Liver (tissue), 9 donors: ENCODE data around the gene TMEM117. TPM values are rescaled to one million over a fixed set of nuclear protein-coding genes. Genes with fewer than 3 reads are reported as not detected.

ENCODE experiments used
- DNase-seq: peaks from one replicate; pipeline ENCODE4 v3.0.0-alpha.2; 2017; ENCODE audit warnings: low spot score
- H3K27ac ChIP-seq, 2 donors: one replicate each; pipeline ENCODE4 v1.7.0; 2013; ENCODE audit warnings: inconsistent platforms in 2 of 2, low read length in 2 of 2, control low read depth in 1 of 2, low read depth in 1 of 2, mild to moderate bottlenecking in 1 of 2
- H3K27me3 ChIP-seq, 4 donors: one replicate each; pipeline versions ENCODE4 v1.6.1 to v1.7.0; 2013; ENCODE audit warnings: low read length in 3 of 4, inconsistent platforms in 1 of 4, mild to moderate bottlenecking in 1 of 4, moderate library complexity in 1 of 4; ENCODE audit not compliant: control insufficient read depth in 4 of 4, insufficient read depth in 4 of 4
- H3K36me3 ChIP-seq, 4 donors: one replicate each; pipeline versions ENCODE4 v1.6.1 to v1.7.0; 2013; ENCODE audit warnings: low read length in 3 of 4, mild to moderate bottlenecking in 3 of 4, low read depth in 1 of 4, moderate library complexity in 1 of 4; ENCODE audit not compliant: control insufficient read depth in 4 of 4, insufficient read depth in 3 of 4
- H3K4me1 ChIP-seq, 4 donors: one replicate each; pipeline versions ENCODE4 v1.6.1 to v1.7.0; 2013; ENCODE audit warnings: low read length in 3 of 4, mild to moderate bottlenecking in 3 of 4, moderate library complexity in 1 of 4; ENCODE audit not compliant: control insufficient read depth in 4 of 4, insufficient read depth in 4 of 4
- H3K4me3 ChIP-seq, 3 donors: one replicate each; pipeline versions ENCODE4 v1.6.1 to v1.7.0; 2013; ENCODE audit warnings: low read length in 3 of 3, control low read depth in 1 of 3, low read depth in 1 of 3, mild to moderate bottlenecking in 1 of 3
- H3K9ac ChIP-seq, 2 donors: one replicate each; pipeline ENCODE4 v1.7.0; 2013; ENCODE audit warnings: low read length in 2 of 2, mild to moderate bottlenecking in 2 of 2, moderate library complexity in 2 of 2, control low read depth in 1 of 2, low read depth in 1 of 2
- H3K9me3 ChIP-seq, 4 donors: one replicate each; pipeline versions ENCODE4 v1.6.1 to v1.7.0; 2013; ENCODE audit warnings: low read length in 3 of 4; ENCODE audit not compliant: control insufficient read depth in 4 of 4
- ATF3 ChIP-seq: IDR thresholded peaks from 2 replicates; pipeline ENCODE4 v1.6.1; 2016; ENCODE audit warnings: antibody characterized with exemption
- CTCF ChIP-seq: fragments of 150-350 bp; IDR thresholded peaks from 2 replicates; pipeline ENCODE4 v1.5.1; 2017; ENCODE audit warnings: improper control_type of control experiment, low read depth, low read length; ENCODE audit not compliant: missing input control
- EGR1 ChIP-seq, 2 donors: IDR thresholded peaks; 2 replicates each; pipeline ENCODE4 v1.6.1; 2016 to 2018; ENCODE audit warnings: antibody characterized with exemption in 2 of 2, low read depth in 2 of 2
- FOXA1 ChIP-seq: IDR thresholded peaks from 2 replicates; pipeline ENCODE4 v1.6.1; 2016; ENCODE audit warnings: antibody characterized with exemption
- FOXA2 ChIP-seq: IDR thresholded peaks from 2 replicates; pipeline ENCODE4 v1.6.1; 2016; ENCODE audit warnings: antibody characterized with exemption
- GABPA ChIP-seq, 2 donors: IDR thresholded peaks in 1 of 2; conservative IDR thresholded peaks in 1 of 2; 2 replicates each; pipeline ENCODE4 v1.6.1; 2016; ENCODE audit warnings: antibody characterized with exemption in 2 of 2, mild to moderate bottlenecking in 1 of 2, moderate library complexity in 1 of 2
- HNF4A ChIP-seq, 2 donors: conservative IDR thresholded peaks; 2 replicates each; pipeline ENCODE4 v1.6.1; 2016; ENCODE audit warnings: antibody characterized with exemption in 2 of 2, mild to moderate bottlenecking in 2 of 2
- HNF4G ChIP-seq: IDR thresholded peaks from 2 replicates; pipeline ENCODE4 v1.6.1; 2016; ENCODE audit warnings: antibody characterized with exemption
- JUND ChIP-seq, 2 donors: IDR thresholded peaks; 2 replicates each; pipeline ENCODE4 v1.6.1; 2016; ENCODE audit warnings: antibody characterized with exemption in 2 of 2
- MAX ChIP-seq: IDR thresholded peaks from 2 replicates; pipeline ENCODE4 v1.6.1; 2016; ENCODE audit warnings: antibody characterized with exemption
- NR2F2 ChIP-seq: IDR thresholded peaks from 2 replicates; pipeline ENCODE4 v1.6.1; 2016; ENCODE audit warnings: antibody characterized with exemption
- REST ChIP-seq: IDR thresholded peaks from 2 replicates; pipeline ENCODE4 v1.6.1; 2016; ENCODE audit warnings: antibody characterized with exemption, mild to moderate bottlenecking
- RXRA ChIP-seq, 2 donors: IDR thresholded peaks; 2 replicates each; pipeline ENCODE4 v1.6.1; 2017 to 2018; ENCODE audit warnings: antibody characterized with exemption in 2 of 2, mild to moderate bottlenecking in 1 of 2
- SP1 ChIP-seq: IDR thresholded peaks from 2 replicates; pipeline ENCODE4 v1.6.1; 2018; ENCODE audit warnings: antibody characterized with exemption, mild to moderate bottlenecking
- TAF1 ChIP-seq: conservative IDR thresholded peaks from 2 replicates; pipeline ENCODE4 v1.6.1; 2016; ENCODE audit warnings: antibody characterized with exemption, mild to moderate bottlenecking
- YY1 ChIP-seq: IDR thresholded peaks from 2 replicates; pipeline ENCODE4 v1.6.1; 2016; ENCODE audit warnings: antibody characterized with exemption, mild to moderate bottlenecking
- ZBTB33 ChIP-seq: IDR thresholded peaks from 2 replicates; pipeline ENCODE4 v1.6.1; 2016; ENCODE audit warnings: antibody characterized with exemption
- WGBS: extraction: QIAGEN DNeasy Blood & Tissue Kit; methylation state at CpG from one replicate; pipeline ENCODE4 v1.1.7; 2013; 5-methylcytosine and 5-hydroxymethylcytosine counted together
- polyA plus RNA-seq, 2 donors: library from polyadenylated mRNA; stranded (reverse) in 1 of 2; unstranded in 1 of 2; fragments of 200-250 nt in 1 of 2; fragments of >200 nt in 1 of 2; fragmentation: Nextera tagmentation in 1 of 2; extraction: Ambion mirVana in 1 of 2; gene quantifications; one replicate each; pipeline versions ENCODE4 v1.2.1 to v1.2.3, GENCODE V29; 2013 to 2015
- total RNA-seq, 2 donors: library from RNA; depleted of rRNA; stranded (reverse); fragments of >200 nt; gene quantifications; one replicate each; pipeline ENCODE4 v1.2.3, GENCODE V29; 2014
- donor health status: healthy.
- donor health status: healthy.
- donor health status: healthy.
- donor health status: healthy.
- donor health status: healthy.

Gene TMEM117
- total and polyA plus RNA-seq, 4 donors: 2.0 to 5.9 (median 3.9) TPM

GRCh38 chr12:43930032-43930431 is 94.2 kb downstream of the TMEM117 start:
- H3K9me3 ChIP-seq: no peaks in the 10 kb centered on the region
- H3K4me1 ChIP-seq: no peaks in the 10 kb centered on the region
- no peaks in the 10 kb centered on the region for H3K36me3 ChIP-seq
- DNase-seq: no peak
- no peak overlapping the region for H3K9ac ChIP-seq
- H3K4me3 ChIP-seq: no peak overlapping the region
- TF ChIP-seq FOXA2 (no peak), CTCF (no peak), RXRA (IDR thresholded peaks at IDR 0.05) (no peak), HNF4G (no peak), YY1 (no peak), FOXA1 (no peak), GABPA (IDR thresholded peaks at IDR 0.05 in 1 of 2, conservative IDR thresholded peaks at IDR 0.05 in 1 of 2) (no peak), MAX (no peak), JUND (IDR thresholded peaks at IDR 0.05) (no peak), NR2F2 (no peak), EGR1 (IDR thresholded peaks at IDR 0.05; ENCODE audit: low read depth in 2 of 2) (no peak), SP1 (no peak), ZBTB33 (no peak), ATF3 (no peak), HNF4A (conservative IDR thresholded peaks at IDR 0.05) (no peak), TAF1 (no peak)
- H3K27me3 ChIP-seq: no peaks in the 10 kb centered on the region
- 72% methylated on average over 1 of the region's 1 CpG for WGBS
- no peak overlapping the region for H3K27ac ChIP-seq

- H3K36me3 ChIP-seq: no peaks in the 10 kb centered on the region
- no peak for DNase-seq
- 94% methylated on average over 2 of the region's 2 CpGs for WGBS
- no peaks in the 10 kb centered on the region for H3K4me1 ChIP-seq
- H3K9me3 ChIP-seq: no peaks in the 10 kb centered on the region
- no peak for TF ChIP-seq GABPA (IDR thresholded peaks at IDR 0.05 in 1 of 2, conservative IDR thresholded peaks at IDR 0.05 in 1 of 2)
- no peak for TF ChIP-seq FOXA1
- TF ChIP-seq SP1: no peak
- TF ChIP-seq HNF4G: no peak
- no peak for TF ChIP-seq REST
- TF ChIP-seq FOXA2: no peak
- TF ChIP-seq NR2F2: no peak
- TF ChIP-seq TAF1: no peak
- no peak for TF ChIP-seq RXRA (IDR thresholded peaks at IDR 0.05)
- no peak for TF ChIP-seq YY1
- TF ChIP-seq CTCF: no peak
- no peak overlapping the region for H3K27ac ChIP-seq
- no peak overlapping the region for H3K4me3 ChIP-seq
- H3K9ac ChIP-seq: no peak overlapping the region
- no peaks in the 10 kb centered on the region for H3K27me3 ChIP-seq
Measured at GRCh38 chr12:43931187-43931586, 95.3 kb downstream of the TMEM117 start.
